Parathyroid adenoma (tissue), 2 donors: ENCODE results near the gene NDUFV2.

Experiments
- H2AFZ ChIP-seq: fragments of 300-600 bp; sonication (generic); one replicate; pipeline ENCODE4 v1.7.0; 2017; ENCODE audit warnings: antibody characterized with exemption, mild to moderate bottlenecking
- H3K27ac ChIP-seq: fragments of 300-600 bp; sonication (generic); one replicate; pipeline ENCODE4 v1.7.0; 2017
- H3K27me3 ChIP-seq: fragments of 300-600 bp; sonication (generic); one replicate; pipeline ENCODE4 v1.7.0; 2017; ENCODE audit warnings: low read length; ENCODE audit not compliant: control insufficient read depth, insufficient read depth
- H3K36me3 ChIP-seq: fragments of 300-600 bp; sonication (generic); one replicate; pipeline ENCODE4 v1.7.0; 2017; ENCODE audit warnings: low read length; ENCODE audit not compliant: control insufficient read depth, insufficient read depth
- H3K4me1 ChIP-seq: fragments of 300-600 bp; sonication (generic); one replicate; pipeline ENCODE4 v1.7.0; 2017; ENCODE audit warnings: control low read depth
- H3K4me2 ChIP-seq: fragments of 300-600 bp; sonication (generic); one replicate; pipeline ENCODE4 v1.7.0; 2017; ENCODE audit warnings: low read length
- H3K4me3 ChIP-seq: fragments of 300-600 bp; sonication (generic); one replicate; pipeline ENCODE4 v1.7.0; 2017; ENCODE audit warnings: low read depth, low read length
- H3K79me2 ChIP-seq: fragments of 300-600 bp; sonication (generic); one replicate; pipeline ENCODE4 v1.7.0; 2017; ENCODE audit warnings: control low read depth
- H3K9ac ChIP-seq: fragments of 300-600 bp; sonication (generic); one replicate; pipeline ENCODE4 v1.7.0; 2017; ENCODE audit warnings: mild to moderate bottlenecking
- H3K9me3 ChIP-seq: fragments of 300-600 bp; sonication (generic); one replicate; pipeline ENCODE4 v1.7.0; 2017; ENCODE audit warnings: low read length; ENCODE audit not compliant: control insufficient read depth
- TF ChIP-seq, protein P1 (sequence below): fragments of 300-600 bp; sonication (generic); IDR thresholded peaks from one replicate; pipeline ENCODE4 v1.7.0; 2017; ENCODE audit warnings: antibody characterized with exemption, mild to moderate bottlenecking
- donor health status: primary hyperparathyroidism.

The NDUFV2 gene

DNA sequence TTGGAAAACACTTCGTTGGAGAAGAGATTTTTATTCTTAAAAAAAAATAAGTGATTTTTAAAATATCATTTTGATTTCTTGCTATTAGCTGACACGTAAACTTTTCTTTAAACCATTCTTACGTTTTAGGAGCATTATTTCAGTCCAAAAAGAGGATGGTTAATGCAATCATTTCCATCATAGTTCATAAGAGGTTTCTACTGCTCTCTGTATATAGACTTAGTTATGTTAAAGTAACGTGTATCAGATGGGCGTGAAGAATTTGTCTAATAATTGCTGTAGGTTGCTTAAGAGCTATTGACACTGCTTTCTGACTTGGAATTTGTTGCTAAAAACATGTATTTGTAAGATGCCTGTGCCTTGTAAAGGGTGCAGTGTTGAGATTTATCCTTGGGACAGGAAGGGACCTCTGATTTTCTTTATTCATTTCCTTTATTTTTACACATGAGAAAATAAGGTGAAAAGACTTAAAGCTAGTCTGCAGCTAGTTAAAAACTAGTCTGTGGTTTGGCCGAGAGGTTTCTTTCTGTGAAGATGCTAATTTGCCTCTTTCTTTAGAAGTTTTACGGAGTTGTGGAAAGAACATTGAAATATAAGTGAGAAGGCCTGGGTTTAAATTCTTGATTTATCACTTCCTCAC lies 37.0 kb downstream of the NDUFV2 start:
- TF ChIP-seq, protein P1, sequence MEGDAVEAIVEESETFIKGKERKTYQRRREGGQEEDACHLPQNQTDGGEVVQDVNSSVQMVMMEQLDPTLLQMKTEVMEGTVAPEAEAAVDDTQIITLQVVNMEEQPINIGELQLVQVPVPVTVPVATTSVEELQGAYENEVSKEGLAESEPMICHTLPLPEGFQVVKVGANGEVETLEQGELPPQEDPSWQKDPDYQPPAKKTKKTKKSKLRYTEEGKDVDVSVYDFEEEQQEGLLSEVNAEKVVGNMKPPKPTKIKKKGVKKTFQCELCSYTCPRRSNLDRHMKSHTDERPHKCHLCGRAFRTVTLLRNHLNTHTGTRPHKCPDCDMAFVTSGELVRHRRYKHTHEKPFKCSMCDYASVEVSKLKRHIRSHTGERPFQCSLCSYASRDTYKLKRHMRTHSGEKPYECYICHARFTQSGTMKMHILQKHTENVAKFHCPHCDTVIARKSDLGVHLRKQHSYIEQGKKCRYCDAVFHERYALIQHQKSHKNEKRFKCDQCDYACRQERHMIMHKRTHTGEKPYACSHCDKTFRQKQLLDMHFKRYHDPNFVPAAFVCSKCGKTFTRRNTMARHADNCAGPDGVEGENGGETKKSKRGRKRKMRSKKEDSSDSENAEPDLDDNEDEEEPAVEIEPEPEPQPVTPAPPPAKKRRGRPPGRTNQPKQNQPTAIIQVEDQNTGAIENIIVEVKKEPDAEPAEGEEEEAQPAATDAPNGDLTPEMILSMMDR: no peak
- Histone ChIP-seq H3K36me3 (no peaks in the 10 kb centered on the region), H2AFZ (no peak overlapping the region), H3K79me2 (peaks cover 46% of the 10 kb centered on the region), H3K9me3 (no peaks in the 10 kb centered on the region), H3K27ac (no peak overlapping the region), H3K4me3 (no peak overlapping the region), H3K27me3 (no peaks in the 10 kb centered on the region), H3K4me2 (no peak overlapping the region), H3K9ac (no peak overlapping the region), H3K4me1 (peaks cover 15% of the 10 kb centered on the region)

DNA sequence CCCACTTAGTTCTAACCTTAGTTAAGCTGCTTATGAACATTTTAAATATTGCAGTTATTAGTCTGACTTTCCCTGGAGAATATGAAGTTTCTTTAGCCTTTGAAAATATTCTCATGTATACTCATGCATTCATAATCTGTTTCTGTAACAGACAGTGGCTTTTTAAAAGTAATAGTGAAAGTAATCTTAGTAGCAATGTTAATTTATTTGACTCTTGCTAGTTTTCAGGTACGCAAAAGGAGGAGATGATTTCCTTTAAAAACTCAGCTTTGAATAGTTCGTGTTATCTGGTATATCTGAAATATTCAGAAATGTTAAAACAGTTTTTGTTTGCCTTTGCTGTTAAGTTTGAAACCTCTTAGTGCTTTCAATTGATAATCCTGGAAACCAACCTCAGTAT lies 37.9 kb downstream of the NDUFV2 start:
- no peaks in the 10 kb centered on the region for H3K27me3 ChIP-seq
- no peaks in the 10 kb centered on the region for H3K9me3 ChIP-seq
- H3K4me3 ChIP-seq: no peak overlapping the region
- no peak overlapping the region for H3K4me2 ChIP-seq
- no peak overlapping the region for H3K27ac ChIP-seq
- no peak overlapping the region for H2AFZ ChIP-seq
- H3K79me2 ChIP-seq: peaks cover 49% of the 10 kb centered on the region
- H3K36me3 ChIP-seq: no peaks in the 10 kb centered on the region
- peaks cover 15% of the 10 kb centered on the region for H3K4me1 ChIP-seq
- TF ChIP-seq, protein P1: no peak
- no peak overlapping the region for H3K9ac ChIP-seq

DNA sequence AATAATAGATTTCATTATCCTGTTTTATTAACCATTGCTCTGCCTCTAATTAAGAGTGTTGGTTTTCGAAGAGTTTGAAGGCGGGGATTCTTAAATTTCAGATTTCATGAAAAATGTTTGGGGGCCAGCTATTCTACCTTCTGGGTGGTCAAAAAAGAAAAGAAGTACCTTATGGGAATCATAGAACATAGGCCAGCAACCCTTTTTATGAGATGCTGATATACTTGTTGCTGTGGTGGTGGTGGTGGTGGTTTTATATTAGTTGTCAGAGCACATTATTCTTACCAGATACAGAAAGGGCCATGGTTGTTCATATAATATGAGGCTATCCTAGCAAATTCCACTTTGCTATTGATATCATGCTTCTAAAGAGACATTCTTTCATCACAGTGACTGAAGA lies 38.5 kb downstream of the NDUFV2 start:
- H3K4me1 ChIP-seq: peaks cover 12% of the 10 kb centered on the region
- TF ChIP-seq, protein P1: no peak
- no peak overlapping the region for H3K9ac ChIP-seq
- no peak overlapping the region for H3K4me3 ChIP-seq
- H3K27ac ChIP-seq: no peak overlapping the region
- peaks cover 49% of the 10 kb centered on the region for H3K79me2 ChIP-seq
- H3K27me3 ChIP-seq: no peaks in the 10 kb centered on the region
- H3K4me2 ChIP-seq: no peak overlapping the region
- no peaks in the 10 kb centered on the region for H3K9me3 ChIP-seq
- H2AFZ ChIP-seq: no peak overlapping the region
- no peaks in the 10 kb centered on the region for H3K36me3 ChIP-seq

DNA sequence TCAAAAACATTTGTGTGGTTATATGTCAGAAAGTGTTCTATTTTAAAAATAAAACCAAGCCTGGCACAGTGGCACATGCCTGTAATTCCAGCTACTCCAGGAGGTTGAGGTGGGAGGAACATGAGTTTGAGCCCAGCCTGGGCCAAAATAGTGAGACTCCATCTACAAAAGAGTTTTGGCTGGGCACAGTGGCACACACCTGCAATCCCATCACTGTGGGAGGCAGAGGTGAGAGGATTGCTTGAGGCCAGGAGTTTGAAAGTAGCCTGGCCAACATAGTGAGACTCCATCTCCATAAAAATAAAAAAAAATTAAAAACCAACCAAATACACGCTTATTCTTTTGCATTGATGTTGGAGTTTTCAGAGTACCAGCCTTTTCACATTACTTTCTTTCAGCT lies 43.7 kb downstream of the NDUFV2 start:
- H3K27me3 ChIP-seq: no peaks in the 10 kb centered on the region
- H3K4me2 ChIP-seq: no peak overlapping the region
- H3K27ac ChIP-seq: no peak overlapping the region
- no peak overlapping the region for H3K4me3 ChIP-seq
- H3K9ac ChIP-seq: no peak overlapping the region
- H3K79me2 ChIP-seq: peaks cover 42% of the 10 kb centered on the region
- TF ChIP-seq, protein P1: no peak
- peaks cover 12% of the 10 kb centered on the region for H3K4me1 ChIP-seq
- H2AFZ ChIP-seq: no peak overlapping the region
- no peaks in the 10 kb centered on the region for H3K9me3 ChIP-seq
- H3K36me3 ChIP-seq: no peaks in the 10 kb centered on the region
